ENCODE data around the gene ADGRE1.

- TF ChIP-seq, protein P1, sequence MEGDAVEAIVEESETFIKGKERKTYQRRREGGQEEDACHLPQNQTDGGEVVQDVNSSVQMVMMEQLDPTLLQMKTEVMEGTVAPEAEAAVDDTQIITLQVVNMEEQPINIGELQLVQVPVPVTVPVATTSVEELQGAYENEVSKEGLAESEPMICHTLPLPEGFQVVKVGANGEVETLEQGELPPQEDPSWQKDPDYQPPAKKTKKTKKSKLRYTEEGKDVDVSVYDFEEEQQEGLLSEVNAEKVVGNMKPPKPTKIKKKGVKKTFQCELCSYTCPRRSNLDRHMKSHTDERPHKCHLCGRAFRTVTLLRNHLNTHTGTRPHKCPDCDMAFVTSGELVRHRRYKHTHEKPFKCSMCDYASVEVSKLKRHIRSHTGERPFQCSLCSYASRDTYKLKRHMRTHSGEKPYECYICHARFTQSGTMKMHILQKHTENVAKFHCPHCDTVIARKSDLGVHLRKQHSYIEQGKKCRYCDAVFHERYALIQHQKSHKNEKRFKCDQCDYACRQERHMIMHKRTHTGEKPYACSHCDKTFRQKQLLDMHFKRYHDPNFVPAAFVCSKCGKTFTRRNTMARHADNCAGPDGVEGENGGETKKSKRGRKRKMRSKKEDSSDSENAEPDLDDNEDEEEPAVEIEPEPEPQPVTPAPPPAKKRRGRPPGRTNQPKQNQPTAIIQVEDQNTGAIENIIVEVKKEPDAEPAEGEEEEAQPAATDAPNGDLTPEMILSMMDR (IDR thresholded peaks at IDR 0.05) = no peak
- no peak for TF ChIP-seq ZFX (IDR thresholded peaks at IDR 0.05; ENCODE audit: borderline replicate concordance)
These were observed 38.0 kb downstream of the ADGRE1 start for GRCh38 chr19:6925386-6925785.
